ENCODE results near the gene NUP93.

DNA sequence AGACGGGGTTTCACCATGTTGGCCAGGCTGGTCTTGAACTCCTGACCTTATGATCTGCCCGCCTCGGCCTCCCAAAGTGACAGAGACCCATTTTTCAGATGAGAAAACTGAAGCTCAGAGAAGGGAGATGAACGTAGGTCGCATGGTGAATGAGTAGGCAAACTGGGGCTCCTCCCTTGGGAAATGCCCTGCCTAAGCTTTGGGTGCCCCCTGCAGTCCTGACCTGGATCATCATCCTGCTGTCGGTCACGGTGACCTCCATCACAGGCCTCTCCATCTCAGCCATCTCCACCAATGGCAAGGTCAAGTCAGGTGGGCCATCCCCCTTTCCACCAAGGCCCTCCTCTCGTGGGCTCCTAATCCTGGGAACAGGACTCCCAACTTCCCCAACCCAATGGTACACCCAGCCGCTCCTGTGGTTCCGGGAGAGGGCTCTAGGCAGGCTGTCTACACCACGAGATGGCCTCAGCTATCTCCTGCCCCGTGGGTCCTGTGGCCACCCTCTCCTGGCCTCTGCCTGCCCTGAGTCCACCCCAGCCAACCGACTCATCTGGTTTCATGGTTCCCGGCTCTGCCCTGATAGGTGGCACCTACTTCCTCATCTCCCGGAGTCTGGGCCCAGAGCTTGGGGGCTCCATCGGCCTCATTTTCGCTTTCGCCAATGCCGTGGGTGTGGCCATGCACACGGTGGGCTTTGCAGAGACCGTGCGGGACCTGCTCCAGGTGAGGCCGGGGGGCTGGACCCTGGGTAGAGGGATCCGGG is 139.8 kb downstream of the NUP93 start:
- TF ChIP-seq EZH2 (IDR thresholded peaks at IDR 0.05; ENCODE audit: borderline replicate concordance, low read depth, low read length, severe bottlenecking) = no peak
- peak; percentile 58 for TF ChIP-seq CTCF (IDR thresholded peaks at IDR 0.05; ENCODE audit: borderline replicate concordance, extremely low read depth, low read length, poor library complexity, severe bottlenecking)

All from DND-41 (cell line).